NT2/D1 (cell line): ENCODE data around the gene NAT9.

Experiments used
- SUZ12 ChIP-seq: IDR thresholded peaks from 2 replicates; pipeline ENCODE4 v1.6.1; 2011; ENCODE audit not compliant: insufficient read length, insufficient read depth; ENCODE audit errors: extremely low read depth
- YY1 ChIP-seq: IDR thresholded peaks from 2 replicates; pipeline ENCODE4 v1.6.1; 2011; ENCODE audit not compliant: insufficient read length, insufficient read depth

DNA sequence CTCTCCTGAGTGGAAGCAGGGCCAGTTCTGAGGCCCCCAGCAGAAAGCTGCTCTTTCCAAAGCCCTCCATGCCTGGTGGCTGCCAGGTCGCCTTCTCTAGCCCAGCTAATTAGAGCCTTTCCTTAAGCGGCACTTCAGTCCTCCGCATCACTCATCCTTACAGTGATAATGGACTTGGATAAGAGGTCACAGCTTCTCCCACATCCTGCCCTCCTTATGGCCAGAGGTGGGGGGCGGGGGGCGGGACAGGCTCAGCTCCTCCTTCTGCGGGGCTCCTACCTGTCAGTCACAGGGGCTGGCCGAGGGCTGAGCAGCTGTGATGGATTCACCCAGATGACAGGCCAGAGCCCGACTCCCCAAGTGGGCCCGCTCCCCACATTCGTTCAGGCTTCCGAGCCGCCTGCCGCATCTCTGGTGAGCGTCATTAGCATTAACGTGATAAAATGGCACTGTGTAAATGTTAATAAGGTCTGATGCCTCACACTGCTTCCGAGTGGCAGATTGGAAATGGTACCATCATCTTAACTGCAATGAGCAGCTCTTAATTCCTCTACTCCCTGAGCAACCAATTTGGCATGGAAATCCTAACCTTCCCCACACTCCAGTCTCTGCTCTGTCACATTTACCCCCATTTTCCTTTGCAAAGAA, 42.3 kb upstream of the NAT9 start:
- TF ChIP-seq SUZ12 (no peak), YY1 (no peak)
